Caco-2 (cell line): ENCODE data around the gene MRM2. TPM values are rescaled to one million over a fixed set of nuclear protein-coding genes. Genes with fewer than 3 reads are reported as not detected.
A peak's percentile ranks its signal among the peaks of the same experiment; 100 is the strongest.

Source experiments
- BruUV-seq: library from RNA; stranded (reverse); fragments of 400-500 nt; replicated peaks from 2 replicates; lab custom pipeline; 2021; lab: Mats Ljungman, UMichigan
- CTCF ChIA-PET: fragments of 300-600 bp; sonication (Branson Sonifier 250); formaldehyde crosslinking; loops from one replicate; lab custom pipeline; 2022; ENCODE audit warnings: antibody characterized with exemption; lab: Charles Lee
- POLR2A ChIA-PET: fragments of 300-600 bp; sonication (Branson Sonifier 250); formaldehyde crosslinking; loops from one replicate; lab custom pipeline; 2022; ENCODE audit warnings: antibody characterized with exemption; lab: Charles Lee
- DNase-seq, 2 experiments: peaks; one replicate each; pipeline versions ENCODE4 v3.0.0 to v3.0.0-alpha.2; 2020 to 2022
- H3K27me3 ChIP-seq: replicated peaks from 2 replicates; pipeline ENCODE4 v1.6.0; 2011; ENCODE audit warnings: low read length; ENCODE audit not compliant: control insufficient read depth, insufficient read depth
- H3K36me3 ChIP-seq: 2 replicates; pipeline ENCODE4 v1.5.1; 2011; ENCODE audit warnings: low read length; ENCODE audit not compliant: control insufficient read depth, insufficient read depth
- H3K4me1 ChIP-seq: fragments of 250-450 bp; sonication (Bioruptor Pico); 2 replicates; pipeline ENCODE4 v1.5.1; 2020; ENCODE audit warnings: mild to moderate bottlenecking
- H3K4me3 ChIP-seq: 2 replicates; pipeline ENCODE4 v1.5.1; 2011; ENCODE audit warnings: low read depth, mild to moderate bottlenecking, control low read depth, low read length
- H3K9me3 ChIP-seq: fragments of 250-450 bp; sonication (Bioruptor Pico); 2 replicates; pipeline ENCODE4 v1.5.1; 2020; ENCODE audit warnings: mild to moderate bottlenecking, moderate library complexity
- H3K27ac Mint-ChIP-seq: one replicate; pipeline ENCODE4 v1.8.0; 2022; ENCODE audit warnings: mixed read lengths; ENCODE audit not compliant: unreplicated experiment
- H3K27me3 Mint-ChIP-seq: one replicate; pipeline ENCODE4 v1.8.0; 2022; ENCODE audit warnings: mixed read lengths; ENCODE audit not compliant: insufficient read depth, unreplicated experiment
- H3K36me3 Mint-ChIP-seq: one replicate; pipeline ENCODE4 v1.8.0; 2022; ENCODE audit warnings: mild to moderate bottlenecking, mixed read lengths; ENCODE audit not compliant: insufficient read depth, unreplicated experiment
- H3K4me1 Mint-ChIP-seq: one replicate; pipeline ENCODE4 v1.8.0; 2022; ENCODE audit warnings: low read depth, mixed read lengths; ENCODE audit not compliant: unreplicated experiment
- H3K4me3 Mint-ChIP-seq: one replicate; pipeline ENCODE4 v1.8.0; 2022; ENCODE audit warnings: mild to moderate bottlenecking, moderate library complexity, mixed read lengths; ENCODE audit not compliant: unreplicated experiment
- H3K9me3 Mint-ChIP-seq: one replicate; pipeline ENCODE4 v1.8.0; 2022; ENCODE audit warnings: mixed read lengths; ENCODE audit not compliant: unreplicated experiment
- CTCF ChIP-seq, 2 experiments: fragments of 200-600 bp in 1 of 2; IDR thresholded peaks; 1 replicate in 1 of 2; 2 replicates in 1 of 2; pipeline versions ENCODE4 v1.5.1 to v1.8.0; 2011 to 2022; ENCODE audit warnings: antibody characterized with exemption in 1 of 2, control low read depth in 1 of 2, inconsistent platforms in 1 of 2, low read depth in 1 of 2, low read length in 1 of 2, mild to moderate bottlenecking in 1 of 2, moderate library complexity in 1 of 2; ENCODE audit not compliant: insufficient read depth in 1 of 2, severe bottlenecking in 1 of 2, unreplicated experiment in 1 of 2
- intact Hi-C: fragments of 100-400 bp; cut with micrococcal nuclease; formaldehyde crosslinking; loops from one replicate; pipeline ENCODE4 v1.10.0; 2022; ENCODE audit not compliant: unreplicated experiment
- total RNA-seq: library from RNA; stranded (reverse); gene quantifications from 2 replicates; pipeline ENCODE4 v1.2.3, GENCODE V29; 2022

The MRM2 gene
- total RNA-seq, 1 experiment from 2014 or later = 48.8 TPM

- POLR2A ChIA-PET = no interaction called here
- H3K27ac Mint-ChIP-seq = no peak overlapping the region
Observed at GRCh38 chr7:2202361-2202761, 39.6 kb downstream of the MRM2 start.

DNA sequence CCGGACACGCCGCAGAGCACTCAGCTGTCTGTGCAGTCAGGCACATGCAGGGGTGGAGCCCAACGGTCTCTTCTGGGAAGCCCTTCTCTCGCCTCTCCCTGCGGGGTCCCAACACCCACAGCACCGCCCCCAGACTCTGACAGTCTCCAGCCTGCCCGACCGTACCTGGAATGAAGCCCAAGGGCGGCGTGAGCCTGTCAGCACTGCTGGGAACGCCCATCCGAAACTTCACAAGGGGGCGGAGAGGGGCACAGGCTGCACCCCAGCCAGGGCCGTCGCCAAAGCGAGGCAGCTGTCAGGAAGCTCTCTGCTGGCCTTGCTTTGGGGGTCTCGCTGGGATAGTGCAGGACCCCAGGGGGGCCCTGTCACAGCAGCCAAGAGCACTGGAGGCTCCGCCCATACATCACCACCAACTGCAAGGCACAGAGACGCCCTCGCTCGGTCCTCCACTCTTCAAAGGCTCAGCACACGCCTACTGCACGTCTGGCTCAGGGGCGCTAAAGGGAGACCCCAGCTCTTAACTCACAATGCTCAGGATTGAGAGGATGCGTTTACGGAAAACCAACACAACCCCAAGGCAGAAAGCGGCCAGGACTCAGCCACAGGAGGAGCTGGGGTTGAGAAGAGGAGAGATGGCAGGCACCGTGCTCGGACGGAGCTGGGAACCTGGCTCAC lies 40.2 kb downstream of the MRM2 start:
- H3K27me3 ChIP-seq = no peaks in the 10 kb centered on the region
- H3K36me3 ChIP-seq = peaks cover 2% of the 10 kb centered on the region
- CTCF ChIA-PET = no interaction called here
- H3K36me3 Mint-ChIP-seq = peaks cover 63% of the 10 kb centered on the region
- no TSS peak for BruUV-seq
- H3K9me3 Mint-ChIP-seq = no peaks in the 10 kb centered on the region
- intact Hi-C loops = loop anchor here (1.0 kb wide), 1 partner anchor 28 kb away; no protein-coding TSS in a partner anchor
- no peak for TF ChIP-seq CTCF (IDR thresholded peaks at IDR 0.05; ENCODE audit: insufficient read depth in 1 of 2, low read depth in 1 of 2, low read length in 1 of 2, severe bottlenecking in 1 of 2, unreplicated experiment in 1 of 2)
- POLR2A ChIA-PET = no interaction called here
- peak in 1 of 2 experiments; percentile 23 for DNase-seq
- H3K9me3 ChIP-seq = no peaks in the 10 kb centered on the region
- H3K27me3 Mint-ChIP-seq = no peaks in the 10 kb centered on the region
- H3K27ac Mint-ChIP-seq = no peak overlapping the region
- H3K4me3 Mint-ChIP-seq = no peak overlapping the region
- H3K4me3 ChIP-seq = no peak overlapping the region
- H3K4me1 Mint-ChIP-seq = peaks cover 9% of the 10 kb centered on the region
- peaks cover 17% of the 10 kb centered on the region for H3K4me1 ChIP-seq

More at GRCh38 chr7:2202361-2202761, 39.6 kb downstream of the MRM2 start:
- H3K27me3 Mint-ChIP-seq = no peaks in the 10 kb centered on the region
- no peak for TF ChIP-seq CTCF (IDR thresholded peaks at IDR 0.05; ENCODE audit: insufficient read depth in 1 of 2, low read depth in 1 of 2, low read length in 1 of 2, severe bottlenecking in 1 of 2, unreplicated experiment in 1 of 2)
- H3K36me3 Mint-ChIP-seq = peaks cover 63% of the 10 kb centered on the region
- no peaks in the 10 kb centered on the region for H3K9me3 ChIP-seq
- H3K27me3 ChIP-seq = no peaks in the 10 kb centered on the region
- no TSS peak for BruUV-seq
- H3K4me1 Mint-ChIP-seq = peaks cover 9% of the 10 kb centered on the region
- DNase-seq = peak in 1 of 2 experiments; percentile 25
- no peak overlapping the region for H3K4me3 ChIP-seq
- intact Hi-C loops = loop anchor here (1.0 kb wide), 1 partner anchor 28 kb away; no protein-coding TSS in a partner anchor
- peaks cover 17% of the 10 kb centered on the region for H3K4me1 ChIP-seq
- CTCF ChIA-PET = no interaction called here
- H3K36me3 ChIP-seq = peaks cover 3% of the 10 kb centered on the region
- no peak overlapping the region for H3K4me3 Mint-ChIP-seq
- H3K9me3 Mint-ChIP-seq = no peaks in the 10 kb centered on the region

- H3K4me3 Mint-ChIP-seq = no peak overlapping the region
- CTCF ChIA-PET = no interaction called here
- no peak for TF ChIP-seq CTCF (IDR thresholded peaks at IDR 0.05; ENCODE audit: insufficient read depth in 1 of 2, low read depth in 1 of 2, low read length in 1 of 2, severe bottlenecking in 1 of 2, unreplicated experiment in 1 of 2)
- BruUV-seq = no TSS peak
- H3K27ac Mint-ChIP-seq = no peak overlapping the region
- peaks cover 9% of the 10 kb centered on the region for H3K4me1 Mint-ChIP-seq
- intact Hi-C loops = no loop called here
- no peaks in the 10 kb centered on the region for H3K9me3 Mint-ChIP-seq
- Histone ChIP-seq H3K27me3 (no peaks in the 10 kb centered on the region), H3K9me3 (no peaks in the 10 kb centered on the region), H3K36me3 (peaks cover 2% of the 10 kb centered on the region), H3K4me3 (no peak overlapping the region), H3K4me1 (peaks cover 17% of the 10 kb centered on the region)
- H3K36me3 Mint-ChIP-seq = peaks cover 63% of the 10 kb centered on the region
- POLR2A ChIA-PET = no interaction called here
- no peaks in the 10 kb centered on the region for H3K27me3 Mint-ChIP-seq
- DNase-seq = no peak
Observed at GRCh38 chr7:2201128-2201527, 40.9 kb downstream of the MRM2 start.
